HFFc6 (cell line): ENCODE results near the gene FGFR3. TPM values are rescaled to one million over a fixed set of nuclear protein-coding genes. Genes with fewer than 3 reads are reported as not detected.
A peak's percentile ranks its signal among the peaks of the same experiment; 100 is the strongest.

Source experiments
- DNase-seq: peaks from one replicate; pipeline ENCODE4 v3.0.0-alpha.2; 2018
- H3K27ac Mint-ChIP-seq: 2 replicates; pipeline ENCODE4 v1.8.0; 2020; ENCODE audit warnings: mild to moderate bottlenecking, mixed read lengths
- H3K27me3 Mint-ChIP-seq: 2 replicates; pipeline ENCODE4 v1.8.0; 2021; ENCODE audit warnings: mild to moderate bottlenecking, moderate library complexity, mixed read lengths; ENCODE audit not compliant: insufficient read depth
- H3K36me3 Mint-ChIP-seq: 2 replicates; pipeline ENCODE4 v1.8.0; 2021; ENCODE audit warnings: low read depth, mixed read lengths
- H3K4me1 Mint-ChIP-seq: 2 replicates; pipeline ENCODE4 v1.8.0; 2020; ENCODE audit warnings: low read depth, mixed read lengths
- H3K4me3 Mint-ChIP-seq: 2 replicates; pipeline ENCODE4 v1.8.0; 2020; ENCODE audit warnings: mild to moderate bottlenecking, moderate library complexity, mixed read lengths
- H3K9me3 Mint-ChIP-seq: 2 replicates; pipeline ENCODE4 v1.8.0; 2020; ENCODE audit warnings: mild to moderate bottlenecking, mixed read lengths
- total RNA-seq, 6 experiments: library from RNA; stranded (reverse); fragmentation: NEBNext Ultra II Directional; extraction: Animal tissue kit (Norgen Biotek cat#: 25700); gene quantifications; 2 replicates in 1 of 6; 3 replicates in 5 of 6; pipeline ENCODE4 v1.2.3, GENCODE V29; 2021
- TF ChIP-seq, protein P1 (sequence below): fragments of 200-600 bp; sonication (generic); IDR thresholded peaks from 2 replicates; pipeline ENCODE4 v1.5.0; 2021; ENCODE audit warnings: antibody characterized with exemption, mild to moderate bottlenecking

FGFR3 gene
- total RNA-seq, 6 experiments from 2014 or later = 0.59 to 1.6 (median 0.75) TPM

DNA sequence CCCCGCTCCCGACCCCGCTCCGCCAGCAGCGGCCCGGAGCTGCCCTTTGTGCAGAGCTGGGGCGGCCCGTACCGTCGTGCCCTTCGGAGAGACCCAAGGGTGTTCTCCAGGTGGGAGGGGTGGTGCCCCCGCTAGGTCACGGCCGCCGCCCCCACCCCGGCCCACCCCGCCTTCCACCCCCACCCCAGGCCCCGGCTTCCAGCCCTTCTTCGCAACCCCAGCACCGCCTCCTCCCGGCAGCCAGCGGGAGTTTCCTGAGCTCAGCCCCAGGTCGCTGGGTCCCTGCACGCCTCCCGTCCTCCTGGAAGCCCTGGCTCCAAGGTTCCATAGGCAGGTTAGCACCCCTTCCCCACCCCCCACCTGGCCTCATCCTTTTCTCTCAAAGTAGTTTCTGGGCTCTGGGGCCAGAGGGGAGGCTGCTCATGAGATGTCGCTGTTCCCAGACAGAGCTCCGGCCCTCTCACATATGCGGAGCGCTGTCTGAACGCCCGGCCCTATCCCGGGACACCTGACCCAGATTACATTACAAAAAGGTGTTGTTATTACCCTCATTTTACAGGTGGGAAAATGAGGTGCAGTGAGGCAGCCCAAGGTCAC, 25.2 kb upstream of the FGFR3 start:
- no peaks in the 10 kb centered on the region; the same call in 1 of the 2 replicates for H3K27me3 Mint-ChIP-seq
- TF ChIP-seq, protein P1, sequence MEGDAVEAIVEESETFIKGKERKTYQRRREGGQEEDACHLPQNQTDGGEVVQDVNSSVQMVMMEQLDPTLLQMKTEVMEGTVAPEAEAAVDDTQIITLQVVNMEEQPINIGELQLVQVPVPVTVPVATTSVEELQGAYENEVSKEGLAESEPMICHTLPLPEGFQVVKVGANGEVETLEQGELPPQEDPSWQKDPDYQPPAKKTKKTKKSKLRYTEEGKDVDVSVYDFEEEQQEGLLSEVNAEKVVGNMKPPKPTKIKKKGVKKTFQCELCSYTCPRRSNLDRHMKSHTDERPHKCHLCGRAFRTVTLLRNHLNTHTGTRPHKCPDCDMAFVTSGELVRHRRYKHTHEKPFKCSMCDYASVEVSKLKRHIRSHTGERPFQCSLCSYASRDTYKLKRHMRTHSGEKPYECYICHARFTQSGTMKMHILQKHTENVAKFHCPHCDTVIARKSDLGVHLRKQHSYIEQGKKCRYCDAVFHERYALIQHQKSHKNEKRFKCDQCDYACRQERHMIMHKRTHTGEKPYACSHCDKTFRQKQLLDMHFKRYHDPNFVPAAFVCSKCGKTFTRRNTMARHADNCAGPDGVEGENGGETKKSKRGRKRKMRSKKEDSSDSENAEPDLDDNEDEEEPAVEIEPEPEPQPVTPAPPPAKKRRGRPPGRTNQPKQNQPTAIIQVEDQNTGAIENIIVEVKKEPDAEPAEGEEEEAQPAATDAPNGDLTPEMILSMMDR = peak; percentile 50
- no peaks in the 10 kb centered on the region for H3K9me3 Mint-ChIP-seq
- H3K27ac Mint-ChIP-seq = no peak overlapping the region
- H3K36me3 Mint-ChIP-seq = no peaks in the 10 kb centered on the region
- H3K4me1 Mint-ChIP-seq = no peaks in the 10 kb centered on the region
- no peak overlapping the region for H3K4me3 Mint-ChIP-seq
- no peak for DNase-seq

DNA sequence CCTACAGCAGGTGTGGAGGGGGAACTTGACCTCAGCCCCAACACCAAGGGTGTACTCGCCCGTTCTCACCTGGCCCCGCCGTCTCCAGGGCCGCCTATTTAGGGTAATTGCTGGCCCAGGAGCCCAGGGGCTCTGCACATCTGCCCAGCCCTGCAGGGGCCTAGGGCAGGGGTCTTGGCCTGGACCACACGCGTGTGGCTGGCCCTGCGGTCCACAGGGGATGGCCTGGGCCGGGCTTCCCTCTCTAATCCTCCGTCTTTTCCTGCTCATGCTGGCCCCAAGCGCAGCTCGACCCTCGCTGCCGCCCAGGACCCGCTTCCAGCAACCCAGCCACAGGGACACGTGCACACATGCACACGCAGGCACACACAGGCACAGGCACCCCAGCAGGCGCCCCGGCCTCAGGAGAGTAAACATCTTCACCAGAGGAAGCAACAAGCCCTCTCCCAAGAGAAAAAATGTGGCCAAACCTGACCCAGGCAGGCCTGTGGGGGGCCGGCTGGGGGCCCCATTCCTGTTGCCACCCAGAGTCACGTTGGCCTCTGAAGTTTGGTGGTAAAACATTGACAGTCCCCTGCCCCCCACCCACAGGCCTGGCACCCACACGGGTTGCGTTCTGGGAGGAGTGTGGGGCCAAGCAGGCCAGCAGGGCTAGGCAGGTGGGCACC, 24.6 kb upstream of the FGFR3 start:
- no peak for DNase-seq
- Mint-ChIP-seq H3K4me1 (no peaks in the 10 kb centered on the region), H3K27ac (no peak overlapping the region), H3K9me3 (no peaks in the 10 kb centered on the region), H3K27me3 (no peaks in the 10 kb centered on the region; the same call in 1 of the 2 replicates), H3K36me3 (no peaks in the 10 kb centered on the region), H3K4me3 (no peak overlapping the region; the same call in 1 of the 2 replicates)
- TF ChIP-seq, protein P1 = no peak

DNA sequence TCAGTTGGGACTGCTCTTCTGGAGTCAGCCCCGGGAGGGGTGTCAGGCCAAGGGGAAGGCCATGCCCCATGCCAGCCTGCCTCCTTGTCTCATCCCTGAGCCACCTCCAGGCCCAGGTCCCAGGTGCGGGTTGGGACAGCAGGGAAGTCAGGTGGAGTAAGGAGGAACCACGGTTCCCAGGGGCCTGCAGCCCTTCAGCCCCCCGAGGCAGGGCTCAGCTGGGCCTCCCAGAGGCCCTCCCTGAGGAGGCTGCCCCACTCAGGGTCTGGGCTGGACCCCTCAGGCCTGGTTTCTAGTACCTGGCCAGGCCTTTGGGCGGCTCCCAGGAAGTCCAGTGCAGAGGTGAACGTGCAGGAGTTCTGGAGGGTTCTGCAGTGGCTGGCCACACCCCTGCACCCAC, 23.4 kb upstream of the FGFR3 start:
- no peak for DNase-seq
- Mint-ChIP-seq H3K9me3 (no peaks in the 10 kb centered on the region), H3K27me3 (no peaks in the 10 kb centered on the region; the same call in 1 of the 2 replicates), H3K27ac (no peak overlapping the region), H3K36me3 (no peaks in the 10 kb centered on the region), H3K4me1 (no peaks in the 10 kb centered on the region), H3K4me3 (no peak overlapping the region)
- TF ChIP-seq, protein P1 = no peak

DNA sequence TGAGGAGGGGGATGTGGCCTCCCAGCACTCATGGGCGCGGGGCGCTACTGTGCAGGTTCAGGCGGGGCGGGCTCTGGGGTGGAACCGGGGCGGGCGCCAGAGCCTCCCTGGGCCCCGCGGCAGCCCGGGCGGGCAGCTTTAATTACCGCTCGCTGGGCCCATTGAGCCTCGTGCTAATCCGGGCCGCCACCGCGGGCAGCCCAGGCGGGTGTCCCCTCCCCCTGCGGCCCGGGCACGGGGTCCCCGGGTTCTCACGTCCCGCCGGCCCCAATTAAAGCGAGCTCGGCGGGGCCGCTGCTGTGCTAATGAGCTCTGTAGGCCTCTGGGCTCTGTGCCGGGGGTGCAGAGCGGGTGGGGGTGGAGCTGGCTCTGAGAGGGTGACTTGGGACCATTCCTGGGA, 22.8 kb upstream of the FGFR3 start:
- Mint-ChIP-seq H3K4me3 (no peak overlapping the region), H3K4me1 (no peaks in the 10 kb centered on the region), H3K36me3 (no peaks in the 10 kb centered on the region), H3K27ac (no peak overlapping the region), H3K27me3 (no peaks in the 10 kb centered on the region; the same call in 1 of the 2 replicates), H3K9me3 (no peaks in the 10 kb centered on the region)
- no peak for DNase-seq
- TF ChIP-seq, protein P1 = no peak

DNA sequence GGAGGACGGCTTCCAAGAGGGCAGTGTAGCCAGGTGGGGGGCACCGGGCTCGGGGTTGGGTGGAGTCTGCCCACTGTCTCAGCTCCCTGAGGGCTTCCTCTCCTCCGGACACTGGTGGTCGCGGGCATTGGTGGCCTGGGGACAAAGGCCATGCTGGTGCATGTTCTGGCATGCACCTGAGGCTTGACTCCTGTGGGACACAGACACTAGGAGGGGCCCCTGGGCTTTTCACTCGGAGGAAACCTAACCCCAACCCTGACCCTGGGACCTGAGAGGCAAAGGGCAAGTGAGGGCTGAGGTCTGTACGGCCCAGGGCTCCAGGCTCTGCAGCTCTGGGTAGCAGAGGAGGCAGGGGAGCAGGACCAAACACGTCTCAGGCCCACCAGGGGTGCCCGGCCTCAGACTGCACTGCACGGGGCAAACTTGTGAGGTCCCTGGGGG, 22.3 kb upstream of the FGFR3 start:
- Mint-ChIP-seq H3K27me3 (peaks cover 2% of the 10 kb centered on the region; the same call in 1 of the 2 replicates), H3K4me1 (no peaks in the 10 kb centered on the region), H3K36me3 (no peaks in the 10 kb centered on the region), H3K27ac (no peak overlapping the region), H3K9me3 (no peaks in the 10 kb centered on the region), H3K4me3 (no peak overlapping the region)
- TF ChIP-seq, protein P1 = no peak
- no peak for DNase-seq
